ENCODE measurements around the gene KIF3C. TPM values are rescaled to one million over a fixed set of nuclear protein-coding genes. Genes with fewer than 3 reads are reported as not detected.

Gene KIF3C
- total and polyA plus RNA-seq, 9 of the 15 experiments (the other 6 are each of a cell fraction or from before 2014, with no cell fraction given): 0.69 to 6.7 (median 3.3) TPM

DNA sequence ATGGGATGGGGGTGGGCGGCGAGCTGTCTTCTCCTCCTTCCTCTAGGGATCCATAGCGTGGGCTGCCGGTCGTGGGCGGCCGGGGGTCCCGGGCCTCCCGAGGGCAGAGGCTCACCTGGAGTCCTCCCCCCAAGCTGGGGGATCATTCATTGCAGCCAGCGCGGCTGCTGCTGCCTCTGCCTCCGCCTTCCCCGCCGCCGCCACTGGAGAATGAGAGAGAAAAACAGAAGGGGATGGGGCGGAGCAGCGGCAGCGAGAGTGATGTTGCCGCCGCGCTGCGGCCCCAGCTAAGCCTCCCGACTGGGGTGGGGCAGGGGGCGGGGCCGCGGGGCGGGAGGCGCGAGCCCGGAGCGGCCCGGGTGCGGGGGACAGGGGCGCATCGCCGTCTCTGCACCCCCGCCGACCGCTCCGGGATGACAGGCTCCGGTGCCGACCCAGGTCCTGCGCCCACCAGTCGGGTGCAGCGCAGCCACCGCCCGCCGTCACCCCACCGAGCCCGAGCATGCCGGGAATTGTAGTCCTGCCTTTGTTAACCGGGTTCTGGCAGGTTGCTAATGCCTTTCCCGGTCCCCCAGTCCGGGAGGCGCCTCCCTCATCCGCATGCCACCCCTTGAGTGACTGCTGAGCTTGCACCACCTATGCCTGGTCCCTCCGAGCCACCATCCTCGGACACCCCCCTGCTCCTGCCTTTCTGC, at the start of gene KIF3C (continued):
- TF ChIP-seq ZNF639 (CRISPR knock-in tag; conservative IDR thresholded peaks at IDR 0.05 in 1 of 2, IDR thresholded peaks at IDR 0.05 in 1 of 2): no peak
- TF ChIP-seq, protein P1, sequence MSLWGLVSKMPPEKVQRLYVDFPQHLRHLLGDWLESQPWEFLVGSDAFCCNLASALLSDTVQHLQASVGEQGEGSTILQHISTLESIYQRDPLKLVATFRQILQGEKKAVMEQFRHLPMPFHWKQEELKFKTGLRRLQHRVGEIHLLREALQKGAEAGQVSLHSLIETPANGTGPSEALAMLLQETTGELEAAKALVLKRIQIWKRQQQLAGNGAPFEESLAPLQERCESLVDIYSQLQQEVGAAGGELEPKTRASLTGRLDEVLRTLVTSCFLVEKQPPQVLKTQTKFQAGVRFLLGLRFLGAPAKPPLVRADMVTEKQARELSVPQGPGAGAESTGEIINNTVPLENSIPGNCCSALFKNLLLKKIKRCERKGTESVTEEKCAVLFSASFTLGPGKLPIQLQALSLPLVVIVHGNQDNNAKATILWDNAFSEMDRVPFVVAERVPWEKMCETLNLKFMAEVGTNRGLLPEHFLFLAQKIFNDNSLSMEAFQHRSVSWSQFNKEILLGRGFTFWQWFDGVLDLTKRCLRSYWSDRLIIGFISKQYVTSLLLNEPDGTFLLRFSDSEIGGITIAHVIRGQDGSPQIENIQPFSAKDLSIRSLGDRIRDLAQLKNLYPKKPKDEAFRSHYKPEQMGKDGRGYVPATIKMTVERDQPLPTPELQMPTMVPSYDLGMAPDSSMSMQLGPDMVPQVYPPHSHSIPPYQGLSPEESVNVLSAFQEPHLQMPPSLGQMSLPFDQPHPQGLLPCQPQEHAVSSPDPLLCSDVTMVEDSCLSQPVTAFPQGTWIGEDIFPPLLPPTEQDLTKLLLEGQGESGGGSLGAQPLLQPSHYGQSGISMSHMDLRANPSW (CRISPR knock-in tag; IDR thresholded peaks at IDR 0.05): no peak
- TF ChIP-seq HDAC8 (tag; IDR thresholded peaks at IDR 0.05): no peak
- TF ChIP-seq, protein P2, sequence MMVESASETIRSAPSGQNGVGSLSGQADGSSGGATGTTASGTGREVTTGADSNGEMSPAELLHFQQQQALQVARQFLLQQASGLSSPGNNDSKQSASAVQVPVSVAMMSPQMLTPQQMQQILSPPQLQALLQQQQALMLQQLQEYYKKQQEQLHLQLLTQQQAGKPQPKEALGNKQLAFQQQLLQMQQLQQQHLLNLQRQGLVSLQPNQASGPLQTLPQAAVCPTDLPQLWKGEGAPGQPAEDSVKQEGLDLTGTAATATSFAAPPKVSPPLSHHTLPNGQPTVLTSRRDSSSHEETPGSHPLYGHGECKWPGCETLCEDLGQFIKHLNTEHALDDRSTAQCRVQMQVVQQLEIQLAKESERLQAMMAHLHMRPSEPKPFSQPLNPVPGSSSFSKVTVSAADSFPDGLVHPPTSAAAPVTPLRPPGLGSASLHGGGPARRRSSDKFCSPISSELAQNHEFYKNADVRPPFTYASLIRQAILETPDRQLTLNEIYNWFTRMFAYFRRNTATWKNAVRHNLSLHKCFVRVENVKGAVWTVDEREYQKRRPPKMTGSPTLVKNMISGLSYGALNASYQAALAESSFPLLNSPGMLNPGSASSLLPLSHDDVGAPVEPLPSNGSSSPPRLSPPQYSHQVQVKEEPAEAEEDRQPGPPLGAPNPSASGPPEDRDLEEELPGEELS (CRISPR knock-in tag; IDR thresholded peaks at IDR 0.05; ENCODE audit: borderline replicate concordance): no peak
- TF ChIP-seq PTRF (tag; IDR thresholded peaks at IDR 0.05): no peak
- no peak for TF ChIP-seq ZNF133 (CRISPR knock-in tag; IDR thresholded peaks at IDR 0.05)
- TF ChIP-seq ELF1 (tag; IDR thresholded peaks at IDR 0.05): no peak
- TF ChIP-seq NEUROD1 (IDR thresholded peaks at IDR 0.05; ENCODE audit: borderline replicate concordance, low read depth, low read length, partially characterized antibody): no peak
- no peak for TF ChIP-seq SMARCA4 (IDR thresholded peaks at IDR 0.05)
- TF ChIP-seq BCOR (IDR thresholded peaks at IDR 0.05): no peak
- no peak for TF ChIP-seq EWSR1 (IDR thresholded peaks at IDR 0.05; ENCODE audit: borderline replicate concordance, low read depth, partially characterized antibody)
- TF ChIP-seq KAT8 (IDR thresholded peaks at IDR 0.05; ENCODE audit: low read depth): no peak
- no peak for TF ChIP-seq TRIM24 (IDR thresholded peaks at IDR 0.05)
- TF ChIP-seq ZBTB49 (CRISPR knock-in tag; IDR thresholded peaks at IDR 0.05; ENCODE audit: borderline replicate concordance): no peak
- TF ChIP-seq XRCC4 (IDR thresholded peaks at IDR 0.05; ENCODE audit: extremely low read depth, insufficient read depth, insufficient read length): no peak
- no peak for TF ChIP-seq ZNF217 (CRISPR knock-in tag; IDR thresholded peaks at IDR 0.05)
- no peak for TF ChIP-seq ZNF76 (CRISPR knock-in tag; IDR thresholded peaks at IDR 0.05; ENCODE audit: borderline replicate concordance)
- TF ChIP-seq DIDO1 (tag; IDR thresholded peaks at IDR 0.05; ENCODE audit: low read depth): no peak
- no peak for TF ChIP-seq SAFB (IDR thresholded peaks at IDR 0.05; ENCODE audit: borderline replicate concordance, low read depth, low read length)
- TF ChIP-seq ZNF184 (CRISPR knock-in tag; IDR thresholded peaks at IDR 0.05): no peak
- TF ChIP-seq MCM5 (IDR thresholded peaks at IDR 0.05; ENCODE audit: low read depth): no peak
